HL-60/S4 (cell line): Measurements from ENCODE around the gene SECTM1.

Experiments used
- in situ Hi-C: fragments of 300-500 bp; cut with MboI; formaldehyde crosslinking; loops from 2 replicates; pipeline ENCODE4 v1.14.3; 2022; ENCODE audit warnings: low sequenced_read_pairs

Gene SECTM1

GRCh38 chr17:82370471-82371332 is 37.1 kb upstream of the SECTM1 start:
- in situ Hi-C loops = no loop called here

- in situ Hi-C loops = no loop called here
These were observed 35.6 kb upstream of the SECTM1 start for GRCh38 chr17:82369211-82369610.

GRCh38 chr17:82367724-82368524 is 34.4 kb upstream of the SECTM1 start:
- in situ Hi-C loops = no loop called here

- in situ Hi-C loops = no loop called here
These were observed 33.2 kb upstream of the SECTM1 start for GRCh38 chr17:82366749-82367148.

GRCh38 chr17:82365606-82366295 is 32.2 kb upstream of the SECTM1 start:
- in situ Hi-C loops = no loop called here

GRCh38 chr17:82361885-82362633 is 28.5 kb upstream of the SECTM1 start:
- in situ Hi-C loops = no loop called here

GRCh38 chr17:82359451-82360074 is 26.0 kb upstream of the SECTM1 start:
- in situ Hi-C loops = loop anchor here (10.0 kb wide), 1 partner anchor 405 kb away; no protein-coding TSS in a partner anchor

GRCh38 chr17:82358465-82359350 is 25.1 kb upstream of the SECTM1 start, which contains the start of gene TEX19:
Gene TEX19 (plus strand): TSS chr17:82359247. CDS start chr17:82362151, 2,904 bp downstream.
- in situ Hi-C loops = loop anchor here (10.0 kb wide), 1 partner anchor 406 kb away; no protein-coding TSS in a partner anchor

GRCh38 chr17:82357394-82357793 is 23.8 kb upstream of the SECTM1 start:
- in situ Hi-C loops = loop anchor here (10.0 kb wide), 1 partner anchor 407 kb away; no protein-coding TSS in a partner anchor

- in situ Hi-C loops = loop anchor here (10.0 kb wide), 1 partner anchor 408 kb away; no protein-coding TSS in a partner anchor
These were observed 23.3 kb upstream of the SECTM1 start for GRCh38 chr17:82356845-82357355.

GRCh38 chr17:82355770-82356427 is 22.3 kb upstream of the SECTM1 start:
- in situ Hi-C loops = loop anchor here (10.0 kb wide), 1 partner anchor 409 kb away; no protein-coding TSS in a partner anchor

GRCh38 chr17:82354804-82355308 is 21.3 kb upstream of the SECTM1 start:
- in situ Hi-C loops = loop anchor here (10.0 kb wide), 1 partner anchor 410 kb away; no protein-coding TSS in a partner anchor

GRCh38 chr17:82353484-82353883 is 19.9 kb upstream of the SECTM1 start:
- in situ Hi-C loops = loop anchor here (10.0 kb wide), 1 partner anchor 411 kb away; no protein-coding TSS in a partner anchor

GRCh38 chr17:82351713-82352488 is 18.3 kb upstream of the SECTM1 start:
- in situ Hi-C loops = loop anchor here (10.0 kb wide), 1 partner anchor 413 kb away; no protein-coding TSS in a partner anchor

- in situ Hi-C loops = loop anchor here (10.0 kb wide), 1 partner anchor 414 kb away; no protein-coding TSS in a partner anchor
These were observed 17.7 kb upstream of the SECTM1 start for GRCh38 chr17:82351254-82351712.
